Panc1 (cell line): ENCODE data around the gene PLXNC1. TPM values are rescaled to one million over a fixed set of nuclear protein-coding genes. Genes with fewer than 3 reads are reported as not detected.

Source experiments
- ATAC-seq: fragments of 200-7000 bp; cut with Tn5 transposase; 2 replicates; pipeline ENCODE4 v1.9.1; 2020; ENCODE audit warnings: mild to moderate bottlenecking, moderate library complexity
- BruUV-seq: library from RNA; stranded (reverse); fragments of 400-500 nt; replicated peaks from 2 replicates; lab custom pipeline; 2021; lab: Mats Ljungman, UMichigan
- CTCF ChIA-PET: fragments of 300-600 bp; sonication (Branson Sonifier 250); formaldehyde crosslinking; loops from one replicate; lab custom pipeline; 2022; ENCODE audit warnings: antibody characterized with exemption; lab: Charles Lee
- POLR2A ChIA-PET: fragments of 300-600 bp; sonication (Branson Sonifier 250); formaldehyde crosslinking; loops from one replicate; lab custom pipeline; 2022; ENCODE audit warnings: antibody characterized with exemption; lab: Charles Lee
- DNase-seq: peaks from one replicate; pipeline ENCODE4 v3.0.0-alpha.2; 2010; ENCODE audit warnings: low read depth, low spot score
- H3K27ac ChIP-seq: 2 replicates; pipeline ENCODE4 v1.5.1; 2011; ENCODE audit warnings: mild to moderate bottlenecking, low read length, inconsistent platforms
- H3K27me3 ChIP-seq: fragments of 200-500 bp; sonication (Bioruptor generic); 2 replicates; pipeline ENCODE4 v1.6.0; 2014; ENCODE audit warnings: low read length, inconsistent platforms; ENCODE audit not compliant: control insufficient read depth, insufficient read depth
- H3K36me3 ChIP-seq: fragments of 200-500 bp; sonication (Bioruptor generic); 2 replicates; pipeline ENCODE4 v1.5.1; 2014; ENCODE audit warnings: inconsistent platforms, mild to moderate bottlenecking, low read length, moderate library complexity; ENCODE audit not compliant: control insufficient read depth, insufficient read depth
- H3K4me1 ChIP-seq: 2 replicates; pipeline ENCODE4 v1.5.1; 2011; ENCODE audit warnings: inconsistent platforms, mild to moderate bottlenecking, low read length, moderate library complexity; ENCODE audit not compliant: control insufficient read depth, insufficient read depth
- H3K4me3 ChIP-seq, 2 experiments: 2 replicates each; pipeline ENCODE4 v1.5.1; 2011 to 2012; ENCODE audit warnings: low read depth in 2 of 2, low read length in 2 of 2, mild to moderate bottlenecking in 2 of 2, inconsistent platforms in 1 of 2, moderate library complexity in 1 of 2
- H3K9me3 ChIP-seq: fragments of 200-500 bp; sonication (Bioruptor generic); 2 replicates; pipeline ENCODE4 v1.5.1; 2014; ENCODE audit warnings: low read depth, mild to moderate bottlenecking, inconsistent platforms, low read length, moderate library complexity; ENCODE audit not compliant: control insufficient read depth, insufficient read depth
- CTCF ChIP-seq: fragments of 450-650 bp; IDR thresholded peaks from 2 replicates; pipeline ENCODE4 v1.5.1; 2017; ENCODE audit warnings: mild to moderate bottlenecking
- POLR2AphosphoS5 ChIP-seq: IDR thresholded peaks from 2 replicates; pipeline ENCODE4 v1.6.1; 2012; ENCODE audit warnings: mild to moderate bottlenecking, low read depth, low read length, moderate library complexity
- REST ChIP-seq, 2 experiments: IDR thresholded peaks; 2 replicates each; pipeline ENCODE4 v1.6.1; 2011 to 2012; ENCODE audit warnings: low read depth in 2 of 2, control low read depth in 1 of 2, low read length in 1 of 2, mild to moderate bottlenecking in 1 of 2, moderate library complexity in 1 of 2; ENCODE audit not compliant: insufficient read depth in 1 of 2
- SIN3A ChIP-seq: IDR thresholded peaks from 2 replicates; pipeline ENCODE4 v1.6.1; 2012; ENCODE audit warnings: low read depth, mild to moderate bottlenecking, low read length, moderate library complexity, borderline replicate concordance; ENCODE audit not compliant: insufficient read depth
- TCF7L2 ChIP-seq: IDR thresholded peaks from 2 replicates; pipeline ENCODE4 v1.6.1; 2011; ENCODE audit warnings: mild to moderate bottlenecking, low read depth, low read length, inconsistent platforms
- in situ Hi-C: cut with HindIII; loops from 2 replicates; pipeline ENCODE4 v1.10.0; 2016; ENCODE audit warnings: low sequenced_read_pairs, low pct_unique_long_range_greater_than_20kb
- intact Hi-C: fragments of 100-400 bp; cut with micrococcal nuclease; formaldehyde crosslinking; loops from one replicate; pipeline ENCODE4 v1.10.0; 2022; ENCODE audit not compliant: unreplicated experiment
- total RNA-seq: library from RNA; stranded (reverse); gene quantifications from one replicate; pipeline ENCODE4 v1.2.1, GENCODE V29; 2021; ENCODE audit not compliant: unreplicated experiment

The PLXNC1 gene
- total RNA-seq, 1 experiment from 2014 or later, result 0.57 TPM

GRCh38 chr12:94262228-94263010 lies 114.0 kb downstream of the PLXNC1 start:
- ATAC-seq, result peak; percentile 85
- no peaks in the 10 kb centered on the region; the same call in 1 of the 2 replicates for H3K27me3 ChIP-seq
- in situ Hi-C loops, result no loop called here
- DNase-seq, result no peak
- no TSS peak for BruUV-seq
- POLR2A ChIA-PET, result interaction anchor here (0.5 to 0.9 kb wide), 2 partner anchors 23 to 1890 kb away, joined by 3 read pairs; no protein-coding TSS in a partner anchor
- TF ChIP-seq TCF7L2 (no peak), POLR2AphosphoS5 (no peak), CTCF (no peak), SIN3A (no peak), REST (IDR thresholded peaks at IDR 0.05; ENCODE audit: insufficient read depth in 1 of 2, low read depth in 2 of 2, low read length in 1 of 2) (no peak)
- H3K27ac ChIP-seq, result peak overlapping the region; percentile 55
- H3K4me3 ChIP-seq, result peak overlapping the region; percentile 46 to 75
- 0 out of 2 replicates have a peak, but pooled peaks cover 4% of the 10 kb centered on the region for H3K4me1 ChIP-seq
- intact Hi-C loops, result no loop called here
- no peaks in the 10 kb centered on the region for H3K9me3 ChIP-seq
- no peaks in the 10 kb centered on the region for H3K36me3 ChIP-seq
- CTCF ChIA-PET, result no interaction called here

- no peaks in the 10 kb centered on the region for H3K9me3 ChIP-seq
- ATAC-seq (peak; percentile 54), DNase-seq (no peak)
- POLR2A ChIA-PET, result interaction anchor here (0.9 kb wide), 1 partner anchor 22 kb away, joined by 3 read pairs; no protein-coding TSS in a partner anchor
- no TSS peak for BruUV-seq
- H3K36me3 ChIP-seq, result no peaks in the 10 kb centered on the region
- intact Hi-C loops (no loop called here), in situ Hi-C loops (no loop called here)
- H3K27me3 ChIP-seq, result peaks cover 5% of the 10 kb centered on the region
- CTCF ChIA-PET, result no interaction called here
- 0 out of 2 replicates have a peak, but pooled peaks cover 4% of the 10 kb centered on the region for H3K4me1 ChIP-seq
- no peak overlapping the region for H3K27ac ChIP-seq
- H3K4me3 ChIP-seq, result peak overlapping the region; percentile 46 to 75
- no peak for TF ChIP-seq POLR2AphosphoS5
These were observed 114.8 kb downstream of the PLXNC1 start for GRCh38 chr12:94263011-94263811.
